Measurements from ENCODE around the gene ZFP62. TPM values are rescaled to one million over a fixed set of nuclear protein-coding genes. Genes with fewer than 3 reads are reported as not detected.

The ZFP62 gene
- total and polyA plus RNA-seq, 8 donors: 10.4 to 23.9 (median 14.6) TPM

- Histone ChIP-seq H3K9me3 (no peaks in the 10 kb centered on the region), H3K4me1 (no peaks in the 10 kb centered on the region), H3K27me3 (no peaks in the 10 kb centered on the region), H3K36me3 (peaks cover 5 to 27% (median 19%) of the 10 kb centered on the region in 3 donors), H3K27ac (no peak overlapping the region), H3K4me3 (no peak overlapping the region)
- WGBS, 2 donors: 96 to 97% methylated on average over 1 of the region's 1 CpG
- ATAC-seq (no peak), DNase-seq (no peak), FAIRE-seq (no peak)
- TF ChIP-seq CTCF (IDR thresholded peaks at IDR 0.05): no peak
- intact Hi-C loops (cut with DNase I): no loop called here
Observed at GRCh38 chr5:180848265-180848664, 12.8 kb downstream of the ZFP62 start.

GRCh38 chr5:180847026-180847425 is 14.1 kb downstream of the ZFP62 start:
- no peak for TF ChIP-seq CTCF (IDR thresholded peaks at IDR 0.05)
- Histone ChIP-seq H3K27ac (no peak overlapping the region), H3K36me3 (peaks cover 5 to 27% (median 19%) of the 10 kb centered on the region in 3 donors), H3K4me3 (no peak overlapping the region), H3K4me1 (no peaks in the 10 kb centered on the region), H3K9me3 (no peaks in the 10 kb centered on the region), H3K27me3 (no peaks in the 10 kb centered on the region)
- DNase-seq (no peak), FAIRE-seq (no peak), ATAC-seq (no peak)
- intact Hi-C loops (cut with DNase I): no loop called here
- WGBS, 2 donors: 31 to 33% methylated on average over 3 of the region's 3 CpGs

GRCh38 chr5:180844858-180845257 is 16.2 kb downstream of the ZFP62 start:
- TF ChIP-seq CTCF (IDR thresholded peaks at IDR 0.05): no peak
- 94 to 98% methylated on average over 1 of the region's 1 CpG for WGBS, 2 donors
- H3K4me3 ChIP-seq: no peak overlapping the region
- no peak for DNase-seq
- ATAC-seq: no peak
- H3K27ac ChIP-seq: no peak overlapping the region
- H3K9me3 ChIP-seq: no peaks in the 10 kb centered on the region
- no peaks in the 10 kb centered on the region for H3K4me1 ChIP-seq
- no peak for FAIRE-seq
- H3K36me3 ChIP-seq: peaks cover 0 to 14% (median 7%) of the 10 kb centered on the region in 3 donors
- intact Hi-C loops (cut with DNase I): no loop called here
- no peaks in the 10 kb centered on the region for H3K27me3 ChIP-seq

GRCh38 chr5:180844432-180844831 is 16.6 kb downstream of the ZFP62 start:
- intact Hi-C loops (cut with DNase I): no loop called here
- no peak for ATAC-seq
- H3K27me3 ChIP-seq: no peaks in the 10 kb centered on the region

More at GRCh38 chr5:180844432-180844831, 16.6 kb downstream of the ZFP62 start:
- WGBS, 2 donors: 65 to 69% methylated on average over 3 of the region's 3 CpGs
- H3K9me3 ChIP-seq: no peaks in the 10 kb centered on the region
- peaks cover 0 to 10% (median 4%) of the 10 kb centered on the region in 3 donors for H3K36me3 ChIP-seq
- DNase-seq: no peak
- no peak for FAIRE-seq
- H3K4me1 ChIP-seq: no peaks in the 10 kb centered on the region
- TF ChIP-seq CTCF (IDR thresholded peaks at IDR 0.05): no peak
- no peak overlapping the region for H3K4me3 ChIP-seq
- no peak overlapping the region for H3K27ac ChIP-seq

Data from pancreas (tissue), 10 donors.